ENCODE measurements around the gene MAP3K5.

DNA sequence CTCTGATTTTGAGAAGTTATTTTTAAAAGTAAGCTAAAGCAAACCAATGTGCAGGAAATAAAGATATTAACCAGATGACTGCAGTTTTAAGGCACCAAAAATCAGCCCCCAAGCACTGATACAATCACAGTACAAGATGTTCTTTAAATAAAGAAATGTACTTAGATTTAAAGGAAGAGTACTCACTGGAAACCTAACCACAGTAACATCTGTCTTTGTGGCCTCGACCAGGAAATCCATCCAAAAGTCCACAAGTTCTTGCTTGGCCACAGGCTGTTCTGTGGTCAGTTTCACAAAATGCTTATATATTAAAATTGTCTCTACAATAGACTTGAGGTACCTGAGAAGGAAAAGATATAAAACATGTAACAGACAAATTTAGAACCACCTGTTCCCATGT lies 136.2 kb downstream of the MAP3K5 start:
- TF ChIP-seq TOX (CRISPR knock-in tag; IDR thresholded peaks at IDR 0.05; ENCODE audit: borderline replicate concordance) (no peak), ZFP30 (CRISPR knock-in tag; IDR thresholded peaks at IDR 0.05) (no peak), TCF4 (CRISPR knock-in tag; IDR thresholded peaks at IDR 0.05; ENCODE audit: borderline replicate concordance) (no peak), ARNTL (CRISPR knock-in tag; IDR thresholded peaks at IDR 0.05; ENCODE audit: borderline replicate concordance, low read depth) (no peak), OSR1 (CRISPR knock-in tag; IDR thresholded peaks at IDR 0.05) (no peak), RARB (CRISPR knock-in tag; IDR thresholded peaks at IDR 0.05) (no peak), ZFP3 (CRISPR knock-in tag; IDR thresholded peaks at IDR 0.05) (no peak), ZNF70 (CRISPR knock-in tag; IDR thresholded peaks at IDR 0.05) (no peak), CSDC2 (CRISPR knock-in tag; IDR thresholded peaks at IDR 0.05) (no peak)
- TF ChIP-seq, protein P1, sequence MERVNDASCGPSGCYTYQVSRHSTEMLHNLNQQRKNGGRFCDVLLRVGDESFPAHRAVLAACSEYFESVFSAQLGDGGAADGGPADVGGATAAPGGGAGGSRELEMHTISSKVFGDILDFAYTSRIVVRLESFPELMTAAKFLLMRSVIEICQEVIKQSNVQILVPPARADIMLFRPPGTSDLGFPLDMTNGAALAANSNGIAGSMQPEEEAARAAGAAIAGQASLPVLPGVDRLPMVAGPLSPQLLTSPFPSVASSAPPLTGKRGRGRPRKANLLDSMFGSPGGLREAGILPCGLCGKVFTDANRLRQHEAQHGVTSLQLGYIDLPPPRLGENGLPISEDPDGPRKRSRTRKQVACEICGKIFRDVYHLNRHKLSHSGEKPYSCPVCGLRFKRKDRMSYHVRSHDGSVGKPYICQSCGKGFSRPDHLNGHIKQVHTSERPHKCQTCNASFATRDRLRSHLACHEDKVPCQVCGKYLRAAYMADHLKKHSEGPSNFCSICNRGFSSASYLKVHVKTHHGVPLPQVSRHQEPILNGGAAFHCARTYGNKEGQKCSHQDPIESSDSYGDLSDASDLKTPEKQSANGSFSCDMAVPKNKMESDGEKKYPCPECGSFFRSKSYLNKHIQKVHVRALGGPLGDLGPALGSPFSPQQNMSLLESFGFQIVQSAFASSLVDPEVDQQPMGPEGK (CRISPR knock-in tag; IDR thresholded peaks at IDR 0.05; ENCODE audit: borderline replicate concordance), result no peak
- TF ChIP-seq, protein P2, sequence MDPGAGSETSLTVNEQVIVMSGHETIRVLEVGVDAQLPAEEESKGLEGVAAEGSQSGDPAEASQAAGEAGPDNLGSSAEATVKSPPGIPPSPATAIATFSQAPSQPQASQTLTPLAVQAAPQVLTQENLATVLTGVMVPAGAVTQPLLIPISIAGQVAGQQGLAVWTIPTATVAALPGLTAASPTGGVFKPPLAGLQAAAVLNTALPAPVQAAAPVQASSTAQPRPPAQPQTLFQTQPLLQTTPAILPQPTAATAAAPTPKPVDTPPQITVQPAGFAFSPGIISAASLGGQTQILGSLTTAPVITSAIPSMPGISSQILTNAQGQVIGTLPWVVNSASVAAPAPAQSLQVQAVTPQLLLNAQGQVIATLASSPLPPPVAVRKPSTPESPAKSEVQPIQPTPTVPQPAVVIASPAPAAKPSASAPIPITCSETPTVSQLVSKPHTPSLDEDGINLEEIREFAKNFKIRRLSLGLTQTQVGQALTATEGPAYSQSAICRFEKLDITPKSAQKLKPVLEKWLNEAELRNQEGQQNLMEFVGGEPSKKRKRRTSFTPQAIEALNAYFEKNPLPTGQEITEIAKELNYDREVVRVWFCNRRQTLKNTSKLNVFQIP (CRISPR knock-in tag; IDR thresholded peaks at IDR 0.05; ENCODE audit: borderline replicate concordance, low read depth), result no peak
- TF ChIP-seq, protein P3, sequence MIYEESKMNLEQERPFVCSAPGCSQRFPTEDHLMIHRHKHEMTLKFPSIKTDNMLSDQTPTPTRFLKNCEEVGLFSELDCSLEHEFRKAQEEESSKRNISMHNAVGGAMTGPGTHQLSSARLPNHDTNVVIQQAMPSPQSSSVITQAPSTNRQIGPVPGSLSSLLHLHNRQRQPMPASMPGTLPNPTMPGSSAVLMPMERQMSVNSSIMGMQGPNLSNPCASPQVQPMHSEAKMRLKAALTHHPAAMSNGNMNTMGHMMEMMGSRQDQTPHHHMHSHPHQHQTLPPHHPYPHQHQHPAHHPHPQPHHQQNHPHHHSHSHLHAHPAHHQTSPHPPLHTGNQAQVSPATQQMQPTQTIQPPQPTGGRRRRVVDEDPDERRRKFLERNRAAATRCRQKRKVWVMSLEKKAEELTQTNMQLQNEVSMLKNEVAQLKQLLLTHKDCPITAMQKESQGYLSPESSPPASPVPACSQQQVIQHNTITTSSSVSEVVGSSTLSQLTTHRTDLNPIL (CRISPR knock-in tag; IDR thresholded peaks at IDR 0.05; ENCODE audit: low read depth), result no peak
